GM21529 (cell line): Measurements from ENCODE around the gene ADK.

Source experiments
- ATAC-seq: cut with Tn5 transposase; IDR thresholded peaks from one replicate; pipeline ENCODE4 v1.9.1; 2021; ENCODE audit not compliant: unreplicated experiment

The ADK gene

GRCh38 chr10:74704629-74705357 lies 553.8 kb downstream of the ADK start:
- no peak for ATAC-seq

- ATAC-seq: no peak
Observed at GRCh38 chr10:74705358-74705980, 554.4 kb downstream of the ADK start.

- no peak for ATAC-seq
Observed at GRCh38 chr10:74706966-74707365, 555.9 kb downstream of the ADK start.

GRCh38 chr10:74708246-74708645 lies 557.2 kb downstream of the ADK start:
- ATAC-seq: no peak

GRCh38 chr10:74718208-74718607 lies 567.2 kb downstream of the ADK start:
- no peak for ATAC-seq

GRCh38 chr10:74728225-74728624 lies 577.2 kb downstream of the ADK start:
- no peak for ATAC-seq

GRCh38 chr10:74730246-74730645 lies 579.2 kb downstream of the ADK start:
- ATAC-seq: no peak

- ATAC-seq: no peak
Observed at GRCh38 chr10:74733612-74734011, 582.6 kb downstream of the ADK start.

- ATAC-seq: no peak
Observed at GRCh38 chr10:74736029-74736428, 585.0 kb downstream of the ADK start.

GRCh38 chr10:74738052-74738451 lies 587.0 kb downstream of the ADK start:
- ATAC-seq: no peak

GRCh38 chr10:74738542-74738941 lies 587.5 kb downstream of the ADK start:
- no peak for ATAC-seq

- ATAC-seq: peak; percentile 92
Observed at GRCh38 chr10:74738985-74739567, 588.1 kb downstream of the ADK start.

GRCh38 chr10:74743401-74743800 lies 592.4 kb downstream of the ADK start:
- ATAC-seq: no peak

- no peak for ATAC-seq
Observed at GRCh38 chr10:74745449-74745848, 594.4 kb downstream of the ADK start.

GRCh38 chr10:74746813-74747212 lies 595.8 kb downstream of the ADK start:
- ATAC-seq: no peak

GRCh38 chr10:74748468-74749031 lies 597.5 kb downstream of the ADK start:
- no peak for ATAC-seq

- peak; percentile 61 for ATAC-seq
Observed at GRCh38 chr10:74750848-74751274, 599.8 kb downstream of the ADK start.

GRCh38 chr10:74752371-74753040 lies 601.5 kb downstream of the ADK start:
- no peak for ATAC-seq

GRCh38 chr10:74753442-74754211 lies 602.6 kb downstream of the ADK start:
- ATAC-seq: no peak

GRCh38 chr10:74754381-74754821 lies 603.4 kb downstream of the ADK start:
- ATAC-seq: no peak

GRCh38 chr10:74755273-74755672 lies 604.3 kb downstream of the ADK start:
- no peak for ATAC-seq
